ENCODE results near the gene SYNDIG1.

SYNDIG1 gene

GRCh38 chr20:24448170-24448569, 21.3 kb upstream of the SYNDIG1 start:
- DNase-seq: no peak

DNA sequence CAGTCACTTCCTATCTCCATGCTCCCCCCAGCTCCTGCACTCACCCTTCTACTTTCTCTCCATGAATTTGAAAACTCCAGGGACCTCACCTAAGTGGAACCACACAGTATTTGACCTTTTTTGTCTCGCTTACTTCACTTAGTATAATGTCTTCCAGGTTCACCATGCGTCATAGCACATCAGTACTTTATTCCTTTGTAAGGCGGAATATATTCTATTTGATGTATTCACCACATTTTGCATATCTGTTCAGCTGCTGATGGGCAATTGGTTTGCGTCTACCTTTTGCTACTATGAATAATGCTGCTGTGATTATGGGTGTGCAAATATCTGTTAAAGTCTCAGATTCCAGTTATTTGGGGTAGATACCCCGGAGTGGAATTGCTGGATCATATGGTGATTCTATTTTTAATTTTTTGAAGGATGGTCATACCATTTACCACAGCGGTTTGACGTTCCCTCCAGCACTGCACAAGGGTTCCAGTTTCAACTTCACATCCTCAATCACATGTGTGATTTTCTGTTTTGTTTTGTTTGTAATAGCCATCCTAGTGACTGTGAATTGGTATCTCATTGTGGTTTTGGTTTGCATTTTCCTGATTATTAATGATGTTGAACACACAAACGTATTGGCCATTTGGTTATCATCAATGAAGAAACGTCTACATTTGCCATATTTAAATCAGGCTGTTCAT, 20.3 kb upstream of the SYNDIG1 start:
- no peak for DNase-seq

- DNase-seq: no peak
These were observed 19.3 kb upstream of the SYNDIG1 start for GRCh38 chr20:24450177-24450576.

GRCh38 chr20:24450624-24451376, 18.6 kb upstream of the SYNDIG1 start:
- no peak for DNase-seq

GRCh38 chr20:24451428-24451827, 18.0 kb upstream of the SYNDIG1 start:
- no peak for DNase-seq

DNA sequence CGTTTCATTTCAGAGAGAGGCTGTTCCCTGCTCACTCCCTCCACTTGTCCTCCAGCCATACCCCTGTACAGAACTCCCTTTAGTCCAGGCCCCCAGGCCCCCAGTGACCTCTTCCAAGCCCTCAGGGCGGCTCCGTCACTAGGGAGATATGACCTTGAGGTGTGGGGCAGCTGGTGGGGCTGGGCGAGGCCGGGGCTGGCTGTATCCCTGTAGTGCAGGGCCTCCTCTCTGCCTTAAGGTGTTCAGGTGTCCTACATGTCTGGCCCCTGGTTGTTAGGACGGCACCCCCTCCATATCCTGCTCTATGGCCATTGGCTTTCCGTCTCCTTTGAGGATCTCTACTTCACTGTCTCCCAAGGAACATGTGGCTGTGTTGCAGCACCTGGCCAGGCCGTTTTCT, 17.4 kb upstream of the SYNDIG1 start:
- no peak for DNase-seq

DNA sequence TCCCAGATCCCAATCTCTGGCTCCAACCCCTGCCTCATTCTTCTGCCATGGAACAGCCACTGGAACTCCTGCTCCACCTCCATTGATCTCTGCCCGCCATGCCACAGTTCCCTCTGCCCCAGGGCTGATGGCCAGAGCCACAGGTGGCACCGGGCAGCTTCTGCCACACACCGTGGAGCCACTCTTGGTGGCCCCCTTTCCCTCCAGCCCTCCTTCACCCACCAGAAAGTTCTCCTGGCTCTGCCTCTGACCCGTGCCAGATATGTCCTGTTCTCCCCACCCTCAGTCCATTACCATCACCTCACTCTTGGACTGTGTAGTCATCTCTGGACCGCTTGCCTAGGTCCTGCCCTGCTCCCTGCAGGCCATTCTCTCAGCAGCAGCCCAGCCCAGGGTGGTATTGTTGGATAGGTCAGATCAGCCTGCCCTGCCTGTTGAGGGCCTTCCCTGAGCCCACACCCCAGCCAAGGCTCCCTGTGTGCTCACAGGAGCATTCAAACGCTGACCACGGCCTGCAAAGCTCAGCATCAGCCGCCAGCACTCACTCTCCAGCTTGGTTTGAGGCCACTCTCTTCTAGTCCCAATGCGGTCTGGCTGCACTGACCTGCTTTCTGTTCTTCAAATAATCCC, 16.8 kb upstream of the SYNDIG1 start:
- no peak for DNase-seq

DNA sequence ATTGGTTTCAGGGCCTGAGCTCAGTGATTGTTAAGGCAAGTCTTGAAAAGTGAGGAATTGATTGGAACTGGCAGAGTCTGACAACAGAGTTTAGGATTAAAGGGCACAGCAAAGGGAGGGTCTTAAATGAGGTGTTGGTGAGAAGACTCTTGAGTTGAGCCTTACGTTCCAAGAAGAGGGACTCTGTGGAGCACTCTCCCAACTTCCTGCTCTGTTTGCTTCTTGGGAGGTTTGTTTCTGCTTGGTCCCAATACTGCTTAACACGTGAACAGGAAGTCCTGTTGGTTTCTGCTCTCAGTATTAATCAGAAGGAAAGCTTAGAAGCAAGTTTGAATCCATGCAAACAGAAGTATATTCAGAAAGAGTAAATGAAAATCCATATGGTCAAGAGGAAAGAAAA, 15.6 kb upstream of the SYNDIG1 start:
- no peak for DNase-seq

DNA sequence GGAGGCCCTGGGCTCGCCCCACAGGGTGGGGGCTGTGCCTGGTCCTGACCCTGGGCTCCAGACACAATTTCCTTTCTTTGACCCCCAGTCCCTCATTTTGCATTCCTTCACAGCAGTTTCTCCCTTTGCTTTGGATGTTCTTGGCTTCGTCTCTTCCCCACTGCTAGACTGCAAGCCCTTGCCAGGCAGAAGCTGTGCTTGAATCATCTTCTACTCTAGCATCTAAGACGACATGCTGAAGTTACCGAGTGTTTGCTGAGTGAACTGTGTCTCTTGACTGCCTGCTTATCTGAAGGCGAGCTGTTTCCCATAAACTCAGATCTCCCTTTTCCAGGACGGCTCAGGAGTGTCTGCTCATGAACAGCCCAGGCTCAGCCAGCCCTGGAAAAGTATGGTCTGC, 14.3 kb upstream of the SYNDIG1 start:
- no peak for DNase-seq

DNA sequence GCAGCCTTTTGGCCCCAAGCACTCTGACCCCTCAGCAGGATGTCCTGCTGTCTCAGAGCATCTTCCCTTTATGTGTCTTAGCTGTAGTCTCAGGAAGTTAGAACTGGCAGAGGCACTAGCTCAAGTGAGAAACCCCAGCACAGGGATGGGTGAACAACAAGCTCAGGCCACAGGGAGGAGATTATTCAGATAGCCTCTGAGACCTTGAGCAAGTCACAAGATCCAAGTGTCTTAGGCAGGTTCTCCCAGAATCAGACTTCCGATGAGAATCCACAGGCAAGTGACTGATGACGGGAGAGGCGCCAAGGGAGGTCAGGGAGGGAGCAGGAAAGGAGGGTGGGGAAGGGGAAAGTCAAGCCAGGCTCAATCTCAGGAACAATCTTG, 13.0 kb upstream of the SYNDIG1 start:
- DNase-seq: no peak

DNA sequence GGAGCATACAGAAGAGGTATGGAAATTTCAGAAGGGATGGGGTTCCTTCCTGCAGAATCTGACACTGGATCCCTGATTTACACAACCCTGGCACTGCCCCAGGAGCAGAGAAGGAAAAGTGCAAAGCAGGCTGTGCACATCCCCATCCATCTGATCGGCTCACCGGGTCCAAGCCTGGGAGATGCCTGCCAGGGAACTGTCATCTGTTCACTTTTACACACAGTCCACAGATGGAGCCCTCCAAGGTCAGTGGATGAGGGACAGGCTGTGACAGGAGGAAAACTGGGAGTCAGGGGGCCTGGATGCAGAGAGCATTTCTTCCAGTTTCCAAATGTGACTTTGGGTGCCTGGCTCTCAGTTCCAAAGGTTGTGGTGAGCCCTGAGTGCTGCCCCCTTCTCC, 11.0 kb upstream of the SYNDIG1 start:
- DNase-seq: no peak

GRCh38 chr20:24459733-24460132, 9.7 kb upstream of the SYNDIG1 start:
- DNase-seq: no peak

GRCh38 chr20:24460712-24461111, 8.7 kb upstream of the SYNDIG1 start:
- DNase-seq: no peak

DNA sequence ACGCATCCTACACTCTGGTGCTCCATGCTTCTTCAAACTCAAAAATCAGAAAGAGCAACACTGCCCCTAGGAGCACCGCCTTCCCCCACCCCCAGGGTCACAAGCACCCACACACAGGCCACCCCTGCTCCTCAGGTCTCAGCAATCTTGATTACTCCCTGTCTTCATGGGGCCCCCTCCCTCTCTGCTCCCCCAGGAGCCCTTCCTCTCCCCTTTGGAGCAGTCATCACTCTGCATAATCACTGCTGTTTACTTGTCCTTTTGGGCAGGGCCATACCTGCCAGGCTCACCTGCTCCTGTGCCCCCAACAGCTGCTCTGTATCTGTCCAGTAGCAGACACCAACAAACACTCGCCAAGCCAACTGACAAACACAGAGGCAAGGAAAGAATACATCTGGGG, 7.6 kb upstream of the SYNDIG1 start:
- no peak for DNase-seq

GRCh38 chr20:24462460-24463010, 6.9 kb upstream of the SYNDIG1 start:
- no peak for DNase-seq

GRCh38 chr20:24465159-24465558, 4.3 kb upstream of the SYNDIG1 start:
- DNase-seq: no peak

GRCh38 chr20:24465730-24466129, 3.7 kb upstream of the SYNDIG1 start:
- no peak for DNase-seq

DNA sequence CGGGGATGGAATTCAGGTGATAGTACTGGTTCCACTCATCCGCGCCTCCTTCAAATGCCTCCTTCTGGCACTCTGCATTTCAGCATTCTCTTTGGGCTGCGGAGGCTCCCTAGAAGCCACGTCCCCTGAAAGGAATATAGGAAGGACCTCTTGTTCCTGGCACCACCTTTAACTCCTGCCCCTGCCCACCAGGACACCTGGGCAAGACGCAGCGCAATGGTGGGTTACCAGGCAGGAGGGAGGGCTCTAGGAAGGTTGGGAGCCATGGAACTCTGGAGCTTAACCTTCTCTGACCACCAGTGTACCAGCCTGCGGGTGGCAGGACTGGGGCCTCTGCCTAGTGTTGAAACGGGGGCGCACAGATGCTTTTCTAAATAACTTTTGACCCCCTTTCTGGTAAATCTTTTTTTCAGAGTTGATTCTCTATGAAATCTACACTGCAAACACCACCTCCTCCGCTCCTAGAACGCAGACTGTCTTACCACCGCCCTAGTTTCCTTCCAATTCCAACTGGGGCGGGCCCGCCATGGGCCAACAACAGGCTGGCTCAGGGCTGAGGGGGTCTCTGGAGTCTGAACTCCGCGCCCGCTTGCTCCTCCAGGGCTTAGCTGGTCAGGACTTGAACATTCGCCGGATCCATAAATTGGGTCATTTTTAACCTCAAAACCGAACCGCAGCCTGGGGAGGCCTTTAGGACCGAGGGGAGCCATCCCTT, 871 bp upstream of the SYNDIG1 start:
- DNase-seq: no peak

DNA sequence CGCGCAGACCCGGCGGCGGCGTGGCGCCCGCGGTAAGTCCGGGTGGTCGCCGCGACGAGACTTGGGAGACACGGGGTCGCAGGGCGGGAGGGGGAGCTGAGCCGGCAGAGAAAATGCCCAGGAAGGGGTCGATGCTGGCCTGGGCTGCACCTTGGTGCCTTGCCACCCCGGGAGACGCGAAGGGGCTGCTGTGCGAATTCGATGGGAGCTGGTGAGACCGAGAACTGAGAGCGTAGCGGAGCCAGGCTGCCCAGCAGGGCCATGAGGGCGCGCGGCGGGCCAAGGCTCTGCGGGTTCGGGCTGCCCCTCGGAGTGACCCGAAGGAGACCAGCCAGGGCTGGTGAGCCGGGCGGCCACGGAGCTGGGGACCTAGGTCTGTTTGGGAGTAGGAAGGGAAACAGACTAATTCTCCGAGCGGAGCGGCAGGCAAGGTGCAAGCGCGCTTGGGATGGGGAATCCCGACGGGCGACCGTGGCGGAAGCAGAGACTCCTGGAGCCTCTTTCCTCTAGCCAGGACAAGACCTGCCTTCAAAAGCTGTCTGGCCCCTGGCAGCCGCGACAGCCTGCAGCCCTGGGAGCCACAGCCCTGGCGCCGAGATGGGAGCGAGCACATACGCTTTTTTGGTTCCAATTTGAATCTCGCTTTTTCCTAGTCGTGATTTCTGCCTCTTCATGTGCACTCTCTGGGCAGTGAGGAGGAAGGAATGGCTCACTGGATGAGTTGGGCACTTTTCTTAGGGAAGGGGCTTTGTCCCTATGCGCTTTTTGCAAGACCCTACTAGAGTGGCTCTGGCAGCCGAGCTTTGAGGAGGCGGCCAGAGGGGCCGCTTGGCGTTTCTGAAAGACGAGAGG, 691 bp downstream of the SYNDIG1 start:
- DNase-seq: no peak

GRCh38 chr20:24470746-24471582, 1.5 kb downstream of the SYNDIG1 start:
- DNase-seq: no peak

DNA sequence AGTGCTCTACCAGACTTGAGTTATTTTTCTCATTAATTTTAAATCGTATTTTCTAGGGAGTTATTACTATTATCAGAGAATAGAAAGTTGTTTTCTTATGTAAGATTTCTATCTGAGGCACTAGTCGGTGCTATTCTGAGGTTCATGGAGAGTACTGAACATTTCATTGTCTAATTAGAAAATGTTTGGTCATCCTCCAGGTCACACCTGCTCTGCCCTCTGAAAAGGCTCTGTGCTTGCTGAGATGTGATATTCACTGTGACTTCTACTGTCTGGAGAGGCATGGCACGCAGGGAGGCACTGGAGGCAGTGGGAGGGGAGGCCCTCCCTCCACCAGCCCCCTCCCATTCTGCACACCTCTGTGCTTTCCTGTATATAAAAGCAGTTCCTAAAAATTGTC, 3.0 kb downstream of the SYNDIG1 start:
- no peak for DNase-seq
